IMR-90 (cell line): Measurements from ENCODE around the gene XPNPEP2.

Experiments
- BHLHE40 ChIP-seq: fragments of 150-350 bp; IDR thresholded peaks from 2 replicates; pipeline ENCODE4 v1.6.1; 2016; ENCODE audit warnings: mild to moderate bottlenecking, low read depth, low read length
- CEBPB ChIP-seq: IDR thresholded peaks from 2 replicates; pipeline ENCODE4 v1.6.1; 2012; ENCODE audit warnings: low read depth, low read length, improper control_type of control experiment
- POLR2A ChIP-seq: IDR thresholded peaks from 2 replicates; pipeline ENCODE4 v1.6.1; 2012; ENCODE audit warnings: mild to moderate bottlenecking, low read depth, low read length
- SMC3 ChIP-seq: fragments of 150-350 bp; IDR thresholded peaks from 2 replicates; pipeline ENCODE4 v1.6.1; 2016; ENCODE audit warnings: low read depth, mild to moderate bottlenecking, antibody characterized with exemption, low read length, moderate library complexity
- TF ChIP-seq, protein P1 (sequence below): conservative IDR thresholded peaks from 2 replicates; pipeline ENCODE4 v1.5.1; 2012; ENCODE audit warnings: mild to moderate bottlenecking, low read depth, low read length, improper control_type of control experiment
- TF ChIP-seq, protein P2 (sequence below): fragments of 150-350 bp; IDR thresholded peaks from 2 replicates; pipeline ENCODE4 v1.6.1; 2017; ENCODE audit warnings: mild to moderate bottlenecking, antibody characterized with exemption, low read length, low read depth

DNA sequence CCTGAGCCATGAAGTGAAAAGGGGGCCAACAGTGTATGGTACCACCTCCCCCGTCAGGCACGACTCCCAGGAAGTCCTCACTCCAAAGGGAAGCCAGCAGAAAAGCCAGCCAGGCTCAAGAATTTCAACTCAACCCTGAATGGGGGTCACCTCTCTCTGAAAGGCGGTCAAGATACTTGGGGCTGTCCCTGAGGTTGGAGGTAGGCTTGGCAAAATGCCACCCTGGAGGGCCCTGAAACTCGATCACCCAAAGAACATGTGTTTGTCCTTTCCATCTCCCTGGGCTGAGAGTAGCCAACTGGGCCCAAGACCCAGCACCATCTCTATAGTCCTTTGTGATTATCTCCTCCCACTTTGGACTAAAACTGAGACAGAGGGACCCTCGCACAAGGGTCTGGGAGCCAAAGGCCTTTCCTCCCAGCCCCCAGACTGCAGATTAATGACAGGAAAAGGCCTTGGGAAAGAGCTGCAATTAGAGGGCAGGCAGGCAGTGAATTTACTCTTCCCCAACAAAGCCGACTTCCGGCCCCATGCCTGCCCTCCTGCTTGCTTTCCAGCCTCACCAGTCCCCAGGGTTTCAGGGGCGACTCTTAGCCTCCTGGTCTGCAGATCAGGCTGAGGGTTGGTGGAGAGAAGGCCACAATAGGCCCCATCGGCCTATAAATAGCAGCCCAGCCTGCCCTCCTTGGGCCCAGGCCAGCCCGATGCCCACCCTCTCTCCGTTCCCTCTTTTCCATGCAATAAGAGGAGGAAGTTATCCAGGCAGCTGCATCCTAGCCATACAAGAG, 46.6 kb downstream of the XPNPEP2 start:
- TF ChIP-seq, protein P1, sequence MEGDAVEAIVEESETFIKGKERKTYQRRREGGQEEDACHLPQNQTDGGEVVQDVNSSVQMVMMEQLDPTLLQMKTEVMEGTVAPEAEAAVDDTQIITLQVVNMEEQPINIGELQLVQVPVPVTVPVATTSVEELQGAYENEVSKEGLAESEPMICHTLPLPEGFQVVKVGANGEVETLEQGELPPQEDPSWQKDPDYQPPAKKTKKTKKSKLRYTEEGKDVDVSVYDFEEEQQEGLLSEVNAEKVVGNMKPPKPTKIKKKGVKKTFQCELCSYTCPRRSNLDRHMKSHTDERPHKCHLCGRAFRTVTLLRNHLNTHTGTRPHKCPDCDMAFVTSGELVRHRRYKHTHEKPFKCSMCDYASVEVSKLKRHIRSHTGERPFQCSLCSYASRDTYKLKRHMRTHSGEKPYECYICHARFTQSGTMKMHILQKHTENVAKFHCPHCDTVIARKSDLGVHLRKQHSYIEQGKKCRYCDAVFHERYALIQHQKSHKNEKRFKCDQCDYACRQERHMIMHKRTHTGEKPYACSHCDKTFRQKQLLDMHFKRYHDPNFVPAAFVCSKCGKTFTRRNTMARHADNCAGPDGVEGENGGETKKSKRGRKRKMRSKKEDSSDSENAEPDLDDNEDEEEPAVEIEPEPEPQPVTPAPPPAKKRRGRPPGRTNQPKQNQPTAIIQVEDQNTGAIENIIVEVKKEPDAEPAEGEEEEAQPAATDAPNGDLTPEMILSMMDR: no peak
- TF ChIP-seq POLR2A (no peak), SMC3 (no peak), CEBPB (no peak), BHLHE40 (no peak)
- TF ChIP-seq, protein P2, sequence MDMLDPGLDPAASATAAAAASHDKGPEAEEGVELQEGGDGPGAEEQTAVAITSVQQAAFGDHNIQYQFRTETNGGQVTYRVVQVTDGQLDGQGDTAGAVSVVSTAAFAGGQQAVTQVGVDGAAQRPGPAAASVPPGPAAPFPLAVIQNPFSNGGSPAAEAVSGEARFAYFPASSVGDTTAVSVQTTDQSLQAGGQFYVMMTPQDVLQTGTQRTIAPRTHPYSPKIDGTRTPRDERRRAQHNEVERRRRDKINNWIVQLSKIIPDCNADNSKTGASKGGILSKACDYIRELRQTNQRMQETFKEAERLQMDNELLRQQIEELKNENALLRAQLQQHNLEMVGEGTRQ: no peak
